Upper lobe of left lung (tissue), 4 donors: ENCODE results near the gene RAB34.

ENCODE experiments used
- EP300 ChIP-seq, 4 donors: sonication (generic); formaldehyde crosslinking; IDR thresholded peaks; one replicate each; pipeline ENCODE4 v1.5.1; 2017; ENCODE audit warnings: antibody characterized with exemption in 4 of 4, control low read depth in 2 of 4
- POLR2A ChIP-seq, 4 donors: fragments of 450-650 bp; IDR thresholded peaks; one replicate each; pipeline ENCODE4 v1.5.1; 2016 to 2017; ENCODE audit warnings: antibody characterized with exemption in 4 of 4, mild to moderate bottlenecking in 2 of 4
- TF ChIP-seq, protein P1 (sequence below), 6 experiments: fragments of 450-650 bp in 4 of 6; fragments of 200-600 bp in 2 of 6; sonication (generic) in 2 of 6; IDR thresholded peaks; one replicate each; pipeline ENCODE4 v1.5.1; 2016 to 2019; ENCODE audit warnings: antibody characterized with exemption in 6 of 6

DNA sequence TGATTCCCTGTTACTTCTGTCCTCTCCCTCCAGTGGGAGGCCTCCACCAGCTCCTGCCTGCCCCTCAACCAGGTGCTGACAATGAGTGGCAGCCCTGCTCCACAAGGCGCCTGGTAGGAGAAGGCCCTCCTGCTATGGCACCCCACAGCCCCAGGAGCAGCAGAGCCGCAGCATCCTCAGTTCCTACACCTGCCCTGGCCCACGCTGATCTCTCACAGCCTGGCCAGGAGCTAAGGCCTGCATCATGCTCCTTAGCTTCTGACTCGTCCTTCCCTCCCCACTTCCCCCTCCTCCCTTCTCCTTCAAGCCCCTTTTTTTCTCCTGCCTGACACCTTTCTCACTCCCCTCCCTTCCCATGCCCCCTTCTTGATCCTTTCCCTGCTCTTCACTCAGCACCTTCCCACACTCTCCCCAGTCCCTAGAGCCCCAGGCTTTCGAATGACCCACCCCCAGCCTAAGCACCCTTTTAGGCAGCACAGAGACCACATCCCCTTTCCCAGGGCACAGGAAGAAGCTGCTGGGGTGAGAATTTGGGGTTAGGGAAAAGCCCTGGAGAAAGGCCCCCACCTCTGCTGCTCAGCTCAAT, 12.5 kb downstream of the RAB34 start:
- TF ChIP-seq EP300 (IDR thresholded peaks at IDR 0.05) (no peak), POLR2A (IDR thresholded peaks at IDR 0.05) (no peak)
- TF ChIP-seq, protein P1, sequence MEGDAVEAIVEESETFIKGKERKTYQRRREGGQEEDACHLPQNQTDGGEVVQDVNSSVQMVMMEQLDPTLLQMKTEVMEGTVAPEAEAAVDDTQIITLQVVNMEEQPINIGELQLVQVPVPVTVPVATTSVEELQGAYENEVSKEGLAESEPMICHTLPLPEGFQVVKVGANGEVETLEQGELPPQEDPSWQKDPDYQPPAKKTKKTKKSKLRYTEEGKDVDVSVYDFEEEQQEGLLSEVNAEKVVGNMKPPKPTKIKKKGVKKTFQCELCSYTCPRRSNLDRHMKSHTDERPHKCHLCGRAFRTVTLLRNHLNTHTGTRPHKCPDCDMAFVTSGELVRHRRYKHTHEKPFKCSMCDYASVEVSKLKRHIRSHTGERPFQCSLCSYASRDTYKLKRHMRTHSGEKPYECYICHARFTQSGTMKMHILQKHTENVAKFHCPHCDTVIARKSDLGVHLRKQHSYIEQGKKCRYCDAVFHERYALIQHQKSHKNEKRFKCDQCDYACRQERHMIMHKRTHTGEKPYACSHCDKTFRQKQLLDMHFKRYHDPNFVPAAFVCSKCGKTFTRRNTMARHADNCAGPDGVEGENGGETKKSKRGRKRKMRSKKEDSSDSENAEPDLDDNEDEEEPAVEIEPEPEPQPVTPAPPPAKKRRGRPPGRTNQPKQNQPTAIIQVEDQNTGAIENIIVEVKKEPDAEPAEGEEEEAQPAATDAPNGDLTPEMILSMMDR (IDR thresholded peaks at IDR 0.05), result no peak
